ENCODE measurements around the gene HRCT1. TPM values are rescaled to one million over a fixed set of nuclear protein-coding genes. Genes with fewer than 3 reads are reported as not detected.
"Not testable (repeated sequence)": the region's sequence is repeated elsewhere in the genome, so short reads cannot be mapped to it uniquely, and the experiment has no call there.

HRCT1 gene
- total RNA-seq, 1 donor from 2014 or later, result 32.7 TPM

GRCh38 chr9:35909274-35909673, 3.3 kb downstream of the HRCT1 start, which contains the start of gene SPAAR:
Gene SPAAR, plus strand, starts transcription at chr9:35909490. Its CDS starts 974 bp downstream, at chr9:35910464.
- intact Hi-C loops (cut with DNase I), result loop anchor here (10.0 kb wide), 3 partner anchors 254 to 414 kb away; partner anchors contain the start of genes CCDC107, CCIN, RMRP and RUSC2
- peak within 1 kb of the TSS; percentile 84 to 98 for H3K27ac ChIP-seq
- no peaks in the 10 kb centered on the region for H3K9me3 ChIP-seq
- TF ChIP-seq CTCF (IDR thresholded peaks at IDR 0.05), result no peak
- H3K27me3 ChIP-seq, result no peaks in the 10 kb centered on the region
- peak within 1 kb of the TSS in 1 of 2 donors; percentile 39 for H3K4me3 ChIP-seq
- no peaks in the 10 kb centered on the region for H3K36me3 ChIP-seq
- DNase-seq (ENCODE audit: low spot score in 2 of 2), result no peak
- peaks cover 52 to 78% of the 10 kb centered on the region in 2 donors for H3K4me1 ChIP-seq

GRCh38 chr9:35909687-35910612, 3.9 kb downstream of the HRCT1 start:
- Histone ChIP-seq H3K4me3 (peak overlapping the region in 1 of 2 donors; percentile 39), H3K27ac (peak overlapping the region; percentile 84 to 98), H3K4me1 (peaks cover 47 to 72% of the 10 kb centered on the region in 2 donors)

GRCh38 chr9:35910613-35911359, 4.8 kb downstream of the HRCT1 start:
- no peaks in the 10 kb centered on the region for H3K9me3 ChIP-seq
- H3K36me3 ChIP-seq, result no peaks in the 10 kb centered on the region
- peak overlapping the region; percentile 84 to 98 for H3K27ac ChIP-seq
- DNase-seq (ENCODE audit: low spot score in 2 of 2), result no peak
- no peaks in the 10 kb centered on the region for H3K27me3 ChIP-seq
- peak; percentile 25 to 42 (median 28) for TF ChIP-seq CTCF (IDR thresholded peaks at IDR 0.05)
- peaks cover 39 to 64% of the 10 kb centered on the region in 2 donors for H3K4me1 ChIP-seq
- H3K4me3 ChIP-seq, result no peak overlapping the region
- intact Hi-C loops (cut with DNase I), result no loop called here

More at GRCh38 chr9:35909687-35910612, 3.9 kb downstream of the HRCT1 start:
- H3K36me3 ChIP-seq, result no peaks in the 10 kb centered on the region
- no peak for DNase-seq (ENCODE audit: low spot score in 2 of 2)
- intact Hi-C loops (cut with DNase I), result loop anchor here (10.0 kb wide), 3 partner anchors 255 to 415 kb away; partner anchors contain the start of genes CCDC107, CCIN, RMRP and RUSC2
- H3K27me3 ChIP-seq, result no peaks in the 10 kb centered on the region
- TF ChIP-seq CTCF (IDR thresholded peaks at IDR 0.05), result no peak
- H3K9me3 ChIP-seq, result no peaks in the 10 kb centered on the region

GRCh38 chr9:35911690-35912089, 5.7 kb downstream of the HRCT1 start:
- Histone ChIP-seq H3K9me3 (no peaks in the 10 kb centered on the region), H3K27ac (peak overlapping the region; percentile 84 to 98), H3K36me3 (no peaks in the 10 kb centered on the region), H3K27me3 (no peaks in the 10 kb centered on the region), H3K4me1 (peaks cover 31 to 54% of the 10 kb centered on the region in 2 donors), H3K4me3 (no peak overlapping the region)
- no peak for TF ChIP-seq CTCF (IDR thresholded peaks at IDR 0.05)
- DNase-seq (ENCODE audit: low spot score in 2 of 2), result no peak
- intact Hi-C loops (cut with DNase I), result no loop called here

GRCh38 chr9:35912791-35913400, 6.9 kb downstream of the HRCT1 start:
- H3K4me1 ChIP-seq, result peaks cover 30 to 45% of the 10 kb centered on the region in 2 donors
- H3K9me3 ChIP-seq, result no peaks in the 10 kb centered on the region
- H3K36me3 ChIP-seq, result no peaks in the 10 kb centered on the region
- H3K4me3 ChIP-seq, result no peak overlapping the region
- intact Hi-C loops (cut with DNase I), result no loop called here
- DNase-seq (ENCODE audit: low spot score in 2 of 2), result no peak
- peak overlapping the region; percentile 3 to 98 for H3K27ac ChIP-seq
- TF ChIP-seq CTCF (IDR thresholded peaks at IDR 0.05), result no peak
- H3K27me3 ChIP-seq, result no peaks in the 10 kb centered on the region

- intact Hi-C loops (cut with DNase I); H3K9me3 ChIP-seq; H3K4me3 ChIP-seq; DNase-seq (ENCODE audit: low spot score in 2 of 2); H3K36me3 ChIP-seq; H3K27me3 ChIP-seq: not testable (repeated sequence)
- H3K4me1 ChIP-seq, result peaks cover 25 to 40% of the 10 kb centered on the region in 2 donors
- H3K27ac ChIP-seq, result peak overlapping the region in 1 of 2 donors; percentile 3
Measured at GRCh38 chr9:35913429-35913828, 7.4 kb downstream of the HRCT1 start.
